ENCODE measurements around the gene TUBGCP6. TPM values are rescaled to one million over a fixed set of nuclear protein-coding genes. Genes with fewer than 3 reads are reported as not detected.

Gene TUBGCP6
- total RNA-seq, 1 donor from 2014 or later = 16.9 TPM

- Histone ChIP-seq H3K79me2 (ENCODE audit: low read depth) (peaks cover 27% of the 10 kb centered on the region), H3F3A (ENCODE audit: low read depth) (peaks cover 11% of the 10 kb centered on the region), H3K9ac (no peak overlapping the region), H3K9me3 (ENCODE audit: low read depth) (no peaks in the 10 kb centered on the region), H3K36me3 (peaks cover 12% of the 10 kb centered on the region), H3K27ac (no peak overlapping the region), H2AFZ (replicated peaks) (no peak overlapping the region), H3K27me3 (peaks cover 7% of the 10 kb centered on the region), H3K4me3 (no peak overlapping the region), H3K4me2 (no peak overlapping the region), H3K4me1 (peaks cover 10% of the 10 kb centered on the region), H4K20me1 (ENCODE audit: low read depth) (peaks cover 46% of the 10 kb centered on the region)
- no peak for DNase-seq (ENCODE audit: low spot score)
- Mint-ChIP-seq H3K4me1 (peaks cover 17% of the 10 kb centered on the region), H3K9me3 (peaks cover 4% of the 10 kb centered on the region), H3K27me3 (ENCODE audit: insufficient read depth, low read depth) (peaks cover 4% of the 10 kb centered on the region), H3K4me3 (no peak overlapping the region), H3K36me3 (peaks cover 27% of the 10 kb centered on the region), H3K27ac (no peak overlapping the region)
- TF ChIP-seq, protein P1, sequence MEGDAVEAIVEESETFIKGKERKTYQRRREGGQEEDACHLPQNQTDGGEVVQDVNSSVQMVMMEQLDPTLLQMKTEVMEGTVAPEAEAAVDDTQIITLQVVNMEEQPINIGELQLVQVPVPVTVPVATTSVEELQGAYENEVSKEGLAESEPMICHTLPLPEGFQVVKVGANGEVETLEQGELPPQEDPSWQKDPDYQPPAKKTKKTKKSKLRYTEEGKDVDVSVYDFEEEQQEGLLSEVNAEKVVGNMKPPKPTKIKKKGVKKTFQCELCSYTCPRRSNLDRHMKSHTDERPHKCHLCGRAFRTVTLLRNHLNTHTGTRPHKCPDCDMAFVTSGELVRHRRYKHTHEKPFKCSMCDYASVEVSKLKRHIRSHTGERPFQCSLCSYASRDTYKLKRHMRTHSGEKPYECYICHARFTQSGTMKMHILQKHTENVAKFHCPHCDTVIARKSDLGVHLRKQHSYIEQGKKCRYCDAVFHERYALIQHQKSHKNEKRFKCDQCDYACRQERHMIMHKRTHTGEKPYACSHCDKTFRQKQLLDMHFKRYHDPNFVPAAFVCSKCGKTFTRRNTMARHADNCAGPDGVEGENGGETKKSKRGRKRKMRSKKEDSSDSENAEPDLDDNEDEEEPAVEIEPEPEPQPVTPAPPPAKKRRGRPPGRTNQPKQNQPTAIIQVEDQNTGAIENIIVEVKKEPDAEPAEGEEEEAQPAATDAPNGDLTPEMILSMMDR (IDR thresholded peaks at IDR 0.05) = no peak
- TF ChIP-seq EZH2phosphoT487 (IDR thresholded peaks at IDR 0.05) = no peak
- TF ChIP-seq EZH2 (IDR thresholded peaks at IDR 0.05) = no peak
These were observed 40.3 kb downstream of the TUBGCP6 start for GRCh38 chr22:50204571-50204970.

- Histone ChIP-seq H4K20me1 (ENCODE audit: low read depth) (peaks cover 50% of the 10 kb centered on the region), H3F3A (ENCODE audit: low read depth) (peaks cover 21% of the 10 kb centered on the region), H3K79me2 (ENCODE audit: low read depth) (peaks cover 27% of the 10 kb centered on the region), H3K36me3 (peaks cover 12% of the 10 kb centered on the region), H3K9me3 (ENCODE audit: low read depth) (no peaks in the 10 kb centered on the region), H3K27me3 (peaks cover 7% of the 10 kb centered on the region), H3K4me3 (no peak overlapping the region), H3K4me2 (no peak overlapping the region), H3K27ac (no peak overlapping the region), H3K4me1 (peaks cover 10% of the 10 kb centered on the region), H3K9ac (no peak overlapping the region), H2AFZ (replicated peaks) (no peak overlapping the region)
- Mint-ChIP-seq H3K4me3 (no peak overlapping the region), H3K27me3 (ENCODE audit: insufficient read depth, low read depth) (peaks cover 4% of the 10 kb centered on the region), H3K9me3 (peaks cover 4% of the 10 kb centered on the region), H3K36me3 (peaks cover 27% of the 10 kb centered on the region), H3K4me1 (peaks cover 20% of the 10 kb centered on the region), H3K27ac (no peak overlapping the region)
- no peak for DNase-seq (ENCODE audit: low spot score)
- TF ChIP-seq EZH2 (IDR thresholded peaks at IDR 0.05) = no peak
- TF ChIP-seq, protein P1 (IDR thresholded peaks at IDR 0.05) = no peak
- TF ChIP-seq EZH2phosphoT487 (IDR thresholded peaks at IDR 0.05) = no peak
These were observed 41.5 kb downstream of the TUBGCP6 start for GRCh38 chr22:50203288-50203687.

DNA sequence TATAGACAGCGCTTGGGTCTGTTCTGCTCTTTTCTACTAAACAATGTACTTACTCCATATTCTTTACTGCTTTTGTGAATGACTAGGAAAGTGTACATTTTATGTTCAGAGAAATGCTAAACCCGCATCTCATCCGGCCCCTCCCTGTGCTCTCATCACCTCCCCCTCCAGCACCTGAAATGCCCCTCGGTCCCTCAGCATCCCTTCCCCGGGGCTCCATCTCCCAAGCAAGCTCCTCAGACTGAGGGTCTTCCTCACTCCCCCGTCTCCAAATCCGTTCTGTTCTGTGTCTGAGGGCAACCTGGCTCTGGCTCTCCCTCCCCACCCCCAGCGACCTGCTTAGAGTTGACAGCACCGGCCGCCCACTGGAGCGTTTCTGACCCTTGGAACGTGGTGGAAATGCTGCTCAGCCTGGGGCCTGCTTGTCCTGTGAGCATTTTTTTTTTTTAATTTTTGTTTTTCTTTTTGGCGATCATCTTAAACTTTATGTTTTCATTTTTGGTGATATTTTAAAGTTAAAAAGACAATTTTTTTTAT, 42.6 kb downstream of the TUBGCP6 start:
- peaks cover 50% of the 10 kb centered on the region for H4K20me1 ChIP-seq (ENCODE audit: low read depth)
- peaks cover 21% of the 10 kb centered on the region for H3F3A ChIP-seq (ENCODE audit: low read depth)
- TF ChIP-seq EZH2 (IDR thresholded peaks at IDR 0.05) (no peak), EZH2phosphoT487 (IDR thresholded peaks at IDR 0.05) (no peak)
- TF ChIP-seq, protein P1 (IDR thresholded peaks at IDR 0.05) = no peak
- H3K27me3 Mint-ChIP-seq (ENCODE audit: insufficient read depth, low read depth) = peaks cover 4% of the 10 kb centered on the region
- peaks cover 27% of the 10 kb centered on the region for H3K36me3 Mint-ChIP-seq
- no peaks in the 10 kb centered on the region for H3K9me3 ChIP-seq (ENCODE audit: low read depth)
- peak overlapping the region; percentile 84 for H3K4me3 ChIP-seq
- peaks cover 20% of the 10 kb centered on the region for H3K4me1 Mint-ChIP-seq
- H3K36me3 ChIP-seq = peaks cover 12% of the 10 kb centered on the region
- H3K9ac ChIP-seq = peak overlapping the region; percentile 44
- H3K9me3 Mint-ChIP-seq = peaks cover 4% of the 10 kb centered on the region
- H3K79me2 ChIP-seq (ENCODE audit: low read depth) = peaks cover 27% of the 10 kb centered on the region
- no peak for DNase-seq (ENCODE audit: low spot score)
- peak overlapping the region; percentile 91 for H3K4me3 Mint-ChIP-seq
- H2AFZ ChIP-seq (replicated peaks) = no peak overlapping the region
- peaks cover 7% of the 10 kb centered on the region for H3K27me3 ChIP-seq
- peak overlapping the region; percentile 23 for H3K27ac Mint-ChIP-seq
- H3K4me1 ChIP-seq = peaks cover 10% of the 10 kb centered on the region
- peak overlapping the region; percentile 97 for H3K4me2 ChIP-seq
- no peak overlapping the region for H3K27ac ChIP-seq

Data from neural progenitor cell (in vitro differentiated cells).